IMR-90 (cell line): ENCODE results near the gene FGFRL1. TPM values are rescaled to one million over a fixed set of nuclear protein-coding genes. Genes with fewer than 3 reads are reported as not detected.

Experiments used
- ATAC-seq: fragments of 200-7000 bp; cut with Tn5 transposase; 2 replicates; pipeline ENCODE4 v1.9.1; 2020; ENCODE audit warnings: low read depth, mild to moderate bottlenecking, moderate library complexity
- BruUV-seq: library from RNA; stranded (reverse); fragments of 400-500 nt; replicated peaks from 2 replicates; lab custom pipeline; 2021; lab: Mats Ljungman, UMichigan
- CTCF ChIA-PET: fragments of 300-600 bp; formaldehyde crosslinking; extraction: SDS; loops from one replicate; lab custom pipeline; 2021; ENCODE audit warnings: antibody characterized with exemption; lab: Yijun Ruan, JAX
- POLR2A ChIA-PET: fragments of 300-600 bp; sonication (Branson Sonifier 250); formaldehyde crosslinking; loops from one replicate; lab custom pipeline; 2022; ENCODE audit warnings: antibody characterized with exemption; ENCODE audit not compliant: unreplicated experiment; lab: Charles Lee
- DNase-seq: peaks from one replicate; pipeline ENCODE4 v3.0.0; 2013
- H2AFZ ChIP-seq: replicated peaks from 2 replicates; pipeline ENCODE3; 2013; ENCODE audit warnings: low read length, mild to moderate bottlenecking; ENCODE audit not compliant: poor library complexity
- H2AK5ac ChIP-seq: 2 replicates; pipeline ENCODE4 v1.6.1; 2013; ENCODE audit warnings: low read depth, low read length, inconsistent platforms
- H2AK9ac ChIP-seq: replicated peaks from 2 replicates; pipeline ENCODE3; 2013; ENCODE audit warnings: mild to moderate bottlenecking, low read depth, low read length, moderate library complexity; ENCODE audit not compliant: poor library complexity
- H2BK120ac ChIP-seq: 2 replicates; pipeline ENCODE4 v1.6.1; 2013; ENCODE audit warnings: low read depth, low read length, inconsistent platforms
- H2BK15ac ChIP-seq: 3 replicates; pipeline ENCODE4 v1.6.1; 2013; ENCODE audit warnings: low read depth, low read length, inconsistent platforms
- H2BK20ac ChIP-seq: 2 replicates; pipeline ENCODE4 v1.6.1; 2013; ENCODE audit warnings: low read depth, mild to moderate bottlenecking, inconsistent platforms, low read length, moderate library complexity
- H2BK5ac ChIP-seq: 2 replicates; pipeline ENCODE4 v1.6.1; 2013; ENCODE audit warnings: mild to moderate bottlenecking, low read depth, low read length, inconsistent platforms; ENCODE audit not compliant: poor library complexity, severe bottlenecking
- H3K14ac ChIP-seq: replicated peaks from 2 replicates; pipeline ENCODE4 v1.6.1; 2013; ENCODE audit warnings: low read depth, low read length, inconsistent platforms
- H3K18ac ChIP-seq: 2 replicates; pipeline ENCODE4 v1.6.1; 2013; ENCODE audit warnings: low read depth, low read length, control low read depth
- H3K23ac ChIP-seq: 2 replicates; pipeline ENCODE4 v1.6.1; 2013; ENCODE audit warnings: low read depth, low read length, inconsistent platforms
- H3K27ac ChIP-seq: 2 replicates; pipeline ENCODE4 v1.5.1; 2013; ENCODE audit warnings: mild to moderate bottlenecking, control low read depth, low read length; ENCODE audit not compliant: insufficient read depth
- H3K27me3 ChIP-seq: 2 replicates; pipeline ENCODE4 v1.6.1; 2013; ENCODE audit warnings: low read length; ENCODE audit not compliant: control insufficient read depth, insufficient read depth
- H3K36me3 ChIP-seq: 2 replicates; pipeline ENCODE4 v1.6.1; 2013; ENCODE audit warnings: low read length, mixed read lengths; ENCODE audit not compliant: control insufficient read depth, insufficient read depth
- H3K4ac ChIP-seq: 2 replicates; pipeline ENCODE4 v1.6.1; 2013; ENCODE audit warnings: low read depth, low read length, inconsistent platforms
- H3K4me1 ChIP-seq: 2 replicates; pipeline ENCODE4 v1.6.1; 2013; ENCODE audit warnings: low read length, mixed read lengths; ENCODE audit not compliant: control insufficient read depth, insufficient read depth
- H3K4me2 ChIP-seq: 2 replicates; pipeline ENCODE4 v1.6.1; 2013; ENCODE audit warnings: low read depth, mild to moderate bottlenecking, control low read depth, low read length, moderate library complexity
- H3K4me3 ChIP-seq: 2 replicates; pipeline ENCODE4 v1.5.1; 2013; ENCODE audit warnings: low read depth, mild to moderate bottlenecking, control low read depth, low read length, moderate library complexity; ENCODE audit not compliant: insufficient read depth
- H3K56ac ChIP-seq: 2 replicates; pipeline ENCODE4 v1.6.1; 2013; ENCODE audit warnings: low read length, inconsistent platforms; ENCODE audit not compliant: insufficient read depth; ENCODE audit errors: extremely low read depth
- H3K79me1 ChIP-seq, 2 experiments: 2 replicates each; pipeline ENCODE4 v1.6.1; 2013; ENCODE audit warnings: low read length in 2 of 2, inconsistent platforms in 1 of 2, low read depth in 1 of 2
- H3K9ac ChIP-seq: 2 replicates; pipeline ENCODE4 v1.6.1; 2013; ENCODE audit warnings: low read depth, low read length, control low read depth
- H3K9me1 ChIP-seq: 2 replicates; pipeline ENCODE4 v1.6.1; 2013; ENCODE audit warnings: low read length, inconsistent platforms; ENCODE audit not compliant: insufficient read depth
- H3K9me3 ChIP-seq: 2 replicates; pipeline ENCODE4 v1.6.1; 2013; ENCODE audit warnings: low read length; ENCODE audit not compliant: control insufficient read depth, insufficient read depth
- H4K20me1 ChIP-seq: 2 replicates; pipeline ENCODE4 v1.6.1; 2013; ENCODE audit warnings: low read length, inconsistent platforms; ENCODE audit not compliant: insufficient read depth
- H4K5ac ChIP-seq: 2 replicates; pipeline ENCODE4 v1.6.1; 2013; ENCODE audit warnings: mild to moderate bottlenecking, low read depth, low read length, control low read depth
- H4K8ac ChIP-seq, 2 experiments: 2 replicates each; pipeline ENCODE4 v1.6.1; 2013; ENCODE audit warnings: low read depth in 2 of 2, low read length in 2 of 2, control low read depth in 1 of 2, inconsistent platforms in 1 of 2
- H4K91ac ChIP-seq: 2 replicates; pipeline ENCODE4 v1.6.1; 2013; ENCODE audit warnings: low read depth, low read length, inconsistent platforms; ENCODE audit not compliant: insufficient read depth
- BHLHE40 ChIP-seq: fragments of 150-350 bp; IDR thresholded peaks from 2 replicates; pipeline ENCODE4 v1.6.1; 2016; ENCODE audit warnings: mild to moderate bottlenecking, low read depth, low read length
- CEBPB ChIP-seq: IDR thresholded peaks from 2 replicates; pipeline ENCODE4 v1.6.1; 2012; ENCODE audit warnings: low read depth, low read length, improper control_type of control experiment
- CTCF ChIP-seq: conservative IDR thresholded peaks from 2 replicates; pipeline ENCODE4 v1.5.1; 2012; ENCODE audit warnings: mild to moderate bottlenecking, low read depth, low read length, improper control_type of control experiment
- ELK1 ChIP-seq: fragments of 150-350 bp; IDR thresholded peaks from 2 replicates; pipeline ENCODE4 v1.6.1; 2016; ENCODE audit warnings: low read depth, mild to moderate bottlenecking, low read length, moderate library complexity, borderline replicate concordance
- FOS ChIP-seq: fragments of 150-350 bp; IDR thresholded peaks from 2 replicates; pipeline ENCODE4 v1.6.1; 2016; ENCODE audit warnings: low read depth, low read length
- MAZ ChIP-seq: IDR thresholded peaks from 2 replicates; pipeline ENCODE4 v1.6.1; 2012; ENCODE audit warnings: low read depth, mild to moderate bottlenecking, low read length, improper control_type of control experiment, moderate library complexity, borderline replicate concordance
- MXI1 ChIP-seq: IDR thresholded peaks from 2 replicates; pipeline ENCODE4 v1.6.1; 2012; ENCODE audit warnings: low read depth, mild to moderate bottlenecking, low read length, moderate library complexity, borderline replicate concordance
- NFE2L2 ChIP-seq: fragments of 150-350 bp; IDR thresholded peaks from 2 replicates; pipeline ENCODE4 v1.6.1; 2016; ENCODE audit warnings: low read depth, mild to moderate bottlenecking, low read length
- POLR2A ChIP-seq: IDR thresholded peaks from 2 replicates; pipeline ENCODE4 v1.6.1; 2012; ENCODE audit warnings: mild to moderate bottlenecking, low read depth, low read length
- RAD21 ChIP-seq: IDR thresholded peaks from 2 replicates; pipeline ENCODE4 v1.6.1; 2012; ENCODE audit warnings: low read length, improper control_type of control experiment
- RCOR1 ChIP-seq: IDR thresholded peaks from 2 replicates; pipeline ENCODE4 v1.6.1; 2012; ENCODE audit warnings: mild to moderate bottlenecking, low read length, improper control_type of control experiment; ENCODE audit not compliant: insufficient replicate concordance
- RFX5 ChIP-seq: IDR thresholded peaks from 2 replicates; pipeline ENCODE4 v1.8.0; 2012; ENCODE audit warnings: low read depth, mild to moderate bottlenecking, low read length, moderate library complexity
- USF2 ChIP-seq: fragments of 150-350 bp; IDR thresholded peaks from 2 replicates; pipeline ENCODE4 v1.6.1; 2017; ENCODE audit warnings: mild to moderate bottlenecking, antibody characterized with exemption, low read length, low read depth
- WGBS, 2 experiments: methylation state at CpG; one replicate each; pipeline versions ENCODE4 v1.1.5 to v1.1.7; 2013; ENCODE audit warnings: missing lambda C conversion rate in 2 of 2; ENCODE audit not compliant: insufficient read length in 1 of 2; ENCODE audit errors: extremely low coverage in 2 of 2; 5-methylcytosine and 5-hydroxymethylcytosine counted together
- dilution Hi-C: fragments of 300-500 bp; cut with HindIII; formaldehyde crosslinking; loops from one replicate; pipeline ENCODE4 v1.14.3; 2018; ENCODE audit warnings: low sequenced_read_pairs; ENCODE audit not compliant: unreplicated experiment
- in situ Hi-C: fragments of 300-500 bp; cut with MboI; formaldehyde crosslinking; loops from 3 replicates; pipeline ENCODE4 v1.14.3; 2019; ENCODE audit warnings: low sequenced_read_pairs, inconsistent platforms, mixed read lengths
- intact Hi-C: fragments of 100-400 bp; cut with micrococcal nuclease; formaldehyde crosslinking; loops from 2 replicates; pipeline ENCODE4 v1.10.0; 2022
- polyA plus RNA-seq, 3 experiments: library from polyadenylated mRNA; depleted of rRNA; stranded (reverse); fragments of >200 nt; gene quantifications; 2 replicates each; pipeline ENCODE4 v1.2.3, GENCODE V29; 2012; ENCODE audit warnings: low replicate concordance in 1 of 3
- total RNA-seq: library from RNA; depleted of rRNA; stranded (reverse); fragments of >200 nt; gene quantifications from 2 replicates; pipeline ENCODE4 v1.2.3, GENCODE V29; 2012

The FGFRL1 gene
- total and polyA plus RNA-seq, 2 of the 4 experiments (the other 2 are of a cell fraction), result 49.3 to 78.8 TPM

- Histone ChIP-seq H2BK5ac (no peak overlapping the region), H3K27ac (no peak overlapping the region), H3K9me3 (no peaks in the 10 kb centered on the region; the same call in 1 of the 2 replicates), H3K4ac (no peak overlapping the region), H4K5ac (no peak overlapping the region), H2AFZ (no peak overlapping the region), H2AK9ac (no peak overlapping the region), H3K18ac (no peak overlapping the region), H4K8ac (no peak overlapping the region), H4K20me1 (peaks cover 11% of the 10 kb centered on the region), H3K14ac (no peak overlapping the region), H3K4me1 (peaks cover 4% of the 10 kb centered on the region; the same call in 1 of the 2 replicates), H3K9me1 (no peaks in the 10 kb centered on the region), H2AK5ac (no peak overlapping the region), H3K4me3 (no peak overlapping the region), H3K9ac (no peak overlapping the region), H3K23ac (no peak overlapping the region), H3K27me3 (peaks cover 66% of the 10 kb centered on the region), H3K79me1 (no peaks in the 10 kb centered on the region), H2BK20ac (no peak overlapping the region), H3K36me3 (no peaks in the 10 kb centered on the region), H2BK120ac (no peak overlapping the region), H3K56ac (no peak overlapping the region), H3K4me2 (no peak overlapping the region), H2BK15ac (no peak overlapping the region), H4K91ac (no peak overlapping the region)
- no peak for TF ChIP-seq POLR2A
- TF ChIP-seq CEBPB, result no peak
- no peak for TF ChIP-seq RAD21
- TF ChIP-seq USF2, result no peak
- no peak for TF ChIP-seq FOS
- no peak for TF ChIP-seq RCOR1
- TF ChIP-seq MXI1, result no peak
- TF ChIP-seq CTCF, result no peak
- TF ChIP-seq MAZ, result no peak
- TF ChIP-seq RFX5, result no peak
- TF ChIP-seq NFE2L2, result no peak
- no peak for TF ChIP-seq BHLHE40
- TF ChIP-seq ELK1, result no peak
- no TSS peak for BruUV-seq
- CTCF ChIA-PET, result no interaction called here
- dilution Hi-C loops, result no loop called here
- DNase-seq (no peak), ATAC-seq (no peak)
- WGBS, 2 experiments, result 50% methylated on average over 4 of the region's 18 CpGs; no CpG with 5 or more reads in 1 of the 2 experiments
- in situ Hi-C loops, result no loop called here
- POLR2A ChIA-PET, result no interaction called here
- intact Hi-C loops, result no loop called here
These were observed 11.5 kb upstream of the FGFRL1 start for GRCh38 chr4:999882-1000425.
